ENCODE data around the gene DBR1.

- TF ChIP-seq MAFK (IDR thresholded peaks at IDR 0.05; ENCODE audit: low read depth, low read length) (no peak), CTCF (conservative IDR thresholded peaks at IDR 0.05; ENCODE audit: low read depth, low read length) (no peak)
Observed at GRCh38 chr3:138174421-138175131, at the start of gene DBR1.
